ENCODE results near the gene TMEM222. TPM values are rescaled to one million over a fixed set of nuclear protein-coding genes. Genes with fewer than 3 reads are reported as not detected.
A peak's percentile ranks its signal among the peaks of the same experiment; 100 is the strongest.

Gene TMEM222
- total RNA-seq, 1 donor from 2014 or later, result 7.4 TPM

GRCh38 chr1:27314169-27314568 lies 7.8 kb upstream of the TMEM222 start:
- no peak overlapping the region for H3K4me2 ChIP-seq
- DNase-seq (ENCODE audit: low spot score), result no peak
- no peaks in the 10 kb centered on the region for H3K27me3 ChIP-seq
- Mint-ChIP-seq H3K4me3 (no peak overlapping the region), H3K27ac (peak overlapping the region; percentile 6), H3K4me1 (peaks cover 13% of the 10 kb centered on the region), H3K36me3 (no peaks in the 10 kb centered on the region), H3K27me3 (ENCODE audit: insufficient read depth, low read depth) (peaks cover 2% of the 10 kb centered on the region), H3K9me3 (no peaks in the 10 kb centered on the region)
- H3K4me1 ChIP-seq, result peaks cover 5% of the 10 kb centered on the region
- no peak overlapping the region for H2AFZ ChIP-seq (replicated peaks)
- H3K9me3 ChIP-seq (ENCODE audit: low read depth), result no peaks in the 10 kb centered on the region
- H3K79me2 ChIP-seq (ENCODE audit: low read depth), result no peaks in the 10 kb centered on the region
- H3F3A ChIP-seq (ENCODE audit: low read depth), result peaks cover 2% of the 10 kb centered on the region
- TF ChIP-seq EZH2 (IDR thresholded peaks at IDR 0.05), result no peak
- no peak for TF ChIP-seq CTCF (IDR thresholded peaks at IDR 0.05)
- TF ChIP-seq EZH2phosphoT487 (IDR thresholded peaks at IDR 0.05), result no peak
- H3K4me3 ChIP-seq, result no peak overlapping the region
- no peak overlapping the region for H3K9ac ChIP-seq
- no peak overlapping the region for H3K27ac ChIP-seq
- no peaks in the 10 kb centered on the region for H4K20me1 ChIP-seq (ENCODE audit: low read depth)
- no peaks in the 10 kb centered on the region for H3K36me3 ChIP-seq

GRCh38 chr1:27314737-27315136 lies 7.2 kb upstream of the TMEM222 start:
- Histone ChIP-seq H3K27me3 (no peaks in the 10 kb centered on the region), H3K36me3 (no peaks in the 10 kb centered on the region), H3K27ac (no peak overlapping the region), H3K4me2 (no peak overlapping the region), H4K20me1 (ENCODE audit: low read depth) (no peaks in the 10 kb centered on the region), H3K4me3 (no peak overlapping the region), H3K79me2 (ENCODE audit: low read depth) (no peaks in the 10 kb centered on the region), H3K9ac (no peak overlapping the region), H3F3A (ENCODE audit: low read depth) (no peaks in the 10 kb centered on the region), H3K4me1 (peaks cover 5% of the 10 kb centered on the region), H3K9me3 (ENCODE audit: low read depth) (no peaks in the 10 kb centered on the region), H2AFZ (replicated peaks) (no peak overlapping the region)
- Mint-ChIP-seq H3K36me3 (no peaks in the 10 kb centered on the region), H3K4me1 (peaks cover 13% of the 10 kb centered on the region), H3K9me3 (no peaks in the 10 kb centered on the region), H3K4me3 (no peak overlapping the region), H3K27ac (no peak overlapping the region), H3K27me3 (ENCODE audit: insufficient read depth, low read depth) (peaks cover 2% of the 10 kb centered on the region)
- no peak for DNase-seq (ENCODE audit: low spot score)
- TF ChIP-seq EZH2phosphoT487 (IDR thresholded peaks at IDR 0.05) (no peak), EZH2 (IDR thresholded peaks at IDR 0.05) (no peak), CTCF (IDR thresholded peaks at IDR 0.05) (no peak)

GRCh38 chr1:27316860-27317259 lies 5.1 kb upstream of the TMEM222 start:
- Histone ChIP-seq H2AFZ (replicated peaks) (no peak overlapping the region), H3K4me3 (no peak overlapping the region), H4K20me1 (ENCODE audit: low read depth) (no peaks in the 10 kb centered on the region), H3K9me3 (ENCODE audit: low read depth) (no peaks in the 10 kb centered on the region), H3K4me1 (peaks cover 5% of the 10 kb centered on the region), H3K27me3 (no peaks in the 10 kb centered on the region), H3K27ac (no peak overlapping the region), H3K79me2 (ENCODE audit: low read depth) (no peaks in the 10 kb centered on the region), H3K9ac (no peak overlapping the region), H3F3A (ENCODE audit: low read depth) (peaks cover 7% of the 10 kb centered on the region), H3K36me3 (no peaks in the 10 kb centered on the region), H3K4me2 (no peak overlapping the region)
- Mint-ChIP-seq H3K4me3 (peak overlapping the region; percentile 44), H3K27ac (no peak overlapping the region), H3K4me1 (peaks cover 16% of the 10 kb centered on the region), H3K9me3 (no peaks in the 10 kb centered on the region), H3K36me3 (no peaks in the 10 kb centered on the region), H3K27me3 (ENCODE audit: insufficient read depth, low read depth) (peaks cover 2% of the 10 kb centered on the region)
- no peak for DNase-seq (ENCODE audit: low spot score)
- TF ChIP-seq EZH2 (IDR thresholded peaks at IDR 0.05) (no peak), CTCF (IDR thresholded peaks at IDR 0.05) (no peak), EZH2phosphoT487 (IDR thresholded peaks at IDR 0.05) (no peak)
